OCI-LY7 (cell line): ENCODE measurements around the gene SCN1A. TPM values are rescaled to one million over a fixed set of nuclear protein-coding genes. Genes with fewer than 3 reads are reported as not detected.

Source experiments
- BruUV-seq: library from RNA; stranded (reverse); fragments of 400-500 nt; replicated peaks from 2 replicates; lab custom pipeline; 2021; lab: Mats Ljungman, UMichigan
- CTCF ChIA-PET: fragments of 300-600 bp; sonication (Branson Sonifier 250); formaldehyde crosslinking; loops from one replicate; lab custom pipeline; 2022; ENCODE audit warnings: antibody characterized with exemption; ENCODE audit not compliant: unreplicated experiment; lab: Charles Lee
- POLR2A ChIA-PET: fragments of 300-600 bp; sonication (Branson Sonifier 250); formaldehyde crosslinking; loops from one replicate; lab custom pipeline; 2022; ENCODE audit warnings: antibody characterized with exemption; lab: Charles Lee
- DNase-seq: peaks from one replicate; pipeline ENCODE4 v3.0.0-alpha.2; 2015; ENCODE audit warnings: low spot score
- H2AFZ ChIP-seq: fragments of 200-600 bp; sonication (generic), shearing (Covaris generic); 2 replicates; pipeline ENCODE4 v1.6.1; 2014; ENCODE audit warnings: mild to moderate bottlenecking, antibody characterized with exemption, low read length, moderate library complexity
- H3K27ac ChIP-seq: fragments of 200-600 bp; sonication (generic); 2 replicates; pipeline ENCODE4 v1.5.1; 2014; ENCODE audit warnings: mixed run types, low read depth, mild to moderate bottlenecking, moderate library complexity, low read length, inconsistent platforms; ENCODE audit not compliant: poor library complexity, severe bottlenecking
- H3K36me3 ChIP-seq: fragments of 200-600 bp; sonication (generic); 2 replicates; pipeline ENCODE4 v1.6.1; 2014; ENCODE audit warnings: mild to moderate bottlenecking, antibody characterized with exemption, low read length, moderate library complexity, mixed read lengths; ENCODE audit not compliant: insufficient read depth
- H3K4me1 ChIP-seq: fragments of 200-600 bp; sonication (generic); 2 replicates; pipeline ENCODE4 v1.5.1; 2014; ENCODE audit warnings: mild to moderate bottlenecking, low read length; ENCODE audit not compliant: insufficient read depth, poor library complexity, severe bottlenecking
- H3K4me2 ChIP-seq: fragments of 200-600 bp; sonication (generic); 2 replicates; pipeline ENCODE4 v1.6.1; 2014; ENCODE audit warnings: mild to moderate bottlenecking, low read length
- H3K4me3 ChIP-seq: fragments of 200-600 bp; sonication (generic); 2 replicates; pipeline ENCODE4 v1.5.1; 2014; ENCODE audit warnings: mild to moderate bottlenecking, low read depth, low read length; ENCODE audit not compliant: poor library complexity, severe bottlenecking
- H3K79me2 ChIP-seq: fragments of 200-600 bp; sonication (generic); 2 replicates; pipeline ENCODE4 v1.6.1; 2016; ENCODE audit warnings: low read depth, mild to moderate bottlenecking, low read length, moderate library complexity, mixed read lengths; ENCODE audit not compliant: insufficient read depth
- H3K9me2 ChIP-seq: fragments of 200-600 bp; sonication (generic); 2 replicates; pipeline ENCODE4 v1.6.1; 2016; ENCODE audit warnings: mild to moderate bottlenecking, low read length, mixed read lengths; ENCODE audit not compliant: insufficient read depth
- H3K9me3 ChIP-seq: fragments of 200-600 bp; sonication (generic); 2 replicates; pipeline ENCODE4 v1.6.1; 2014; ENCODE audit warnings: mild to moderate bottlenecking, mixed run types, low read length, mixed read lengths
- H4K20me1 ChIP-seq: fragments of 200-600 bp; sonication (generic); 2 replicates; pipeline ENCODE4 v1.6.1; 2014; ENCODE audit warnings: mild to moderate bottlenecking, antibody characterized with exemption, low read length, moderate library complexity, mixed read lengths; ENCODE audit not compliant: insufficient read depth
- EZH2phosphoT487 ChIP-seq: fragments of 200-600 bp; sonication (generic); IDR thresholded peaks from 2 replicates; pipeline ENCODE4 v1.6.1; 2018; ENCODE audit warnings: low read depth, borderline replicate concordance, mild to moderate bottlenecking, mixed run types, antibody characterized with exemption, low read length, moderate library complexity, mixed read lengths
- intact Hi-C: fragments of 100-400 bp; cut with micrococcal nuclease; formaldehyde crosslinking; loops from one replicate; pipeline ENCODE4 v1.10.0; 2022; ENCODE audit not compliant: unreplicated experiment
- total RNA-seq, 2 experiments: library from RNA; depleted of rRNA in 1 of 2; stranded (reverse); fragments of >200 nt in 1 of 2; shearing (Covaris generic) in 1 of 2; gene quantifications; 2 replicates each; pipeline ENCODE4 v1.2.3, GENCODE V29; 2014 to 2022
- TF ChIP-seq, protein P1 (sequence below): fragments of 200-600 bp; sonication (generic); conservative IDR thresholded peaks from 2 replicates; pipeline ENCODE4 v1.5.1; 2014; ENCODE audit warnings: mild to moderate bottlenecking, antibody characterized with exemption, low read length, moderate library complexity, mixed read lengths

The SCN1A gene
- total RNA-seq, 2 experiments from 2014 or later = not detected

DNA sequence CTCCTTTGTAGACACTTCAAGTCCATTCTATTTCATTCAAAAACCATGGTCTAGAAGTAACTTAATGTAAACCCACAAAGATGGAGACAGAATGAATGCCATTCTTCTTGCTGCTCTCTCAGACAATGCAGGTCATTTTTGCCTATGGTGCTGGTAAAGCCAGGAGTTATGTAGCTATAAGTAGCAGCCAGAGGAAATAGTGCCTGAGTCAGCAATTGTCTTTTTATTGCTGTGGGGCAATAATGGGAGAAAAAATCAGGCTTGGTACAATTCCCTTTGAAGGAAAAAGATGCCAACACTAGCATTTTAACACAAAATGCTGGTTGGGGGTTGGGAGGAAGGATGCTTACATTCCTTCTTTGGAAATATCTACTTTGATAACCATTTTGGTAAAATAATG, 43.5 kb downstream of the SCN1A start:
- no peak for DNase-seq
- Histone ChIP-seq H3K27ac (no peak overlapping the region), H3K79me2 (no peaks in the 10 kb centered on the region), H3K36me3 (no peaks in the 10 kb centered on the region), H3K4me3 (no peak overlapping the region), H3K9me2 (no peaks in the 10 kb centered on the region), H3K4me2 (no peak overlapping the region), H3K9me3 (no peaks in the 10 kb centered on the region), H2AFZ (no peak overlapping the region), H3K4me1 (no peaks in the 10 kb centered on the region), H4K20me1 (no peaks in the 10 kb centered on the region)
- POLR2A ChIA-PET = no interaction called here
- CTCF ChIA-PET = no interaction called here
- no peak for TF ChIP-seq EZH2phosphoT487
- TF ChIP-seq, protein P1, sequence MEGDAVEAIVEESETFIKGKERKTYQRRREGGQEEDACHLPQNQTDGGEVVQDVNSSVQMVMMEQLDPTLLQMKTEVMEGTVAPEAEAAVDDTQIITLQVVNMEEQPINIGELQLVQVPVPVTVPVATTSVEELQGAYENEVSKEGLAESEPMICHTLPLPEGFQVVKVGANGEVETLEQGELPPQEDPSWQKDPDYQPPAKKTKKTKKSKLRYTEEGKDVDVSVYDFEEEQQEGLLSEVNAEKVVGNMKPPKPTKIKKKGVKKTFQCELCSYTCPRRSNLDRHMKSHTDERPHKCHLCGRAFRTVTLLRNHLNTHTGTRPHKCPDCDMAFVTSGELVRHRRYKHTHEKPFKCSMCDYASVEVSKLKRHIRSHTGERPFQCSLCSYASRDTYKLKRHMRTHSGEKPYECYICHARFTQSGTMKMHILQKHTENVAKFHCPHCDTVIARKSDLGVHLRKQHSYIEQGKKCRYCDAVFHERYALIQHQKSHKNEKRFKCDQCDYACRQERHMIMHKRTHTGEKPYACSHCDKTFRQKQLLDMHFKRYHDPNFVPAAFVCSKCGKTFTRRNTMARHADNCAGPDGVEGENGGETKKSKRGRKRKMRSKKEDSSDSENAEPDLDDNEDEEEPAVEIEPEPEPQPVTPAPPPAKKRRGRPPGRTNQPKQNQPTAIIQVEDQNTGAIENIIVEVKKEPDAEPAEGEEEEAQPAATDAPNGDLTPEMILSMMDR = no peak
- BruUV-seq = no TSS peak
- intact Hi-C loops = no loop called here

DNA sequence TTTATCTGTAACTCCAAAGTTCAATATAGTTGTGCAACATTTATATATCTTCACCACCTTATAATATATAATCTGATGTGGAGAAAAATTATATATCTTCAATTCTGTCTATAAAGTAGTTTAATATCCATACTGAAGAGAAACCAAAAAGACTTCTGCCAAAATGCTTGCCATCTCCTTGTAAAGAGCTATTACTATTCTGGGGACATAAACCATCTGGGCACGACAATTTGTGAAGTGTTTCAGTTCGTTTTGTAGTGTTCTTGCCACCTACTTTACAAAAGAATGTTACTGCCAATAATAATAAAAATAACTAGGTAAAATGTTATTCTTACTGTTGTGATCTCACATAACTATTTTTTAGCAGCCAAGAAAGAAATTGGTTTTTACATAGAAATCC, 45.1 kb downstream of the SCN1A start:
- Histone ChIP-seq H3K36me3 (no peaks in the 10 kb centered on the region), H3K4me1 (no peaks in the 10 kb centered on the region), H3K4me2 (no peak overlapping the region), H4K20me1 (no peaks in the 10 kb centered on the region), H3K9me3 (no peaks in the 10 kb centered on the region), H3K79me2 (no peaks in the 10 kb centered on the region), H3K9me2 (no peaks in the 10 kb centered on the region), H2AFZ (no peak overlapping the region), H3K4me3 (no peak overlapping the region), H3K27ac (no peak overlapping the region)
- ChIA-PET POLR2A (no interaction called here), CTCF (no interaction called here)
- no TSS peak for BruUV-seq
- intact Hi-C loops = no loop called here
- DNase-seq = no peak
- TF ChIP-seq, protein P1 = no peak
- no peak for TF ChIP-seq EZH2phosphoT487

DNA sequence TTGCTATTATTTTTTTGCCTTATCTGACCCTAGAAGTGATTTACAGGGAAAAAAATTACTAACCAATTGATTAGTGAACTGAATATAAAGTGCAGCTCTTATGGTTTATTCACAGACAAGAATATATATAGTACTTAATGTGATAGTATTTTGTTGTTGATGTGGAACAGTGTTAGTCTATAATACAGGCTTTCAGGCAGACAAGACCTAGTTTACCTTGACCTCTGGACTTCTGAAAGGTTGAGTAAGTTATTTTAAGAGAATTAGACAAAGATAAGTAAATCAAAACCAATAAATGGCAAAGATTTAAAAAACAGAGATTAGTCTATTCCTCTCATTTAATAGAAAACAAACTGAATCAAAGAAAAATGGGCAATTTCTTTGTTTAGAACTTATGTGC, 46.0 kb downstream of the SCN1A start:
- no peak overlapping the region for H2AFZ ChIP-seq
- no peaks in the 10 kb centered on the region for H3K4me1 ChIP-seq
- H3K9me2 ChIP-seq = no peaks in the 10 kb centered on the region
- H3K9me3 ChIP-seq = no peaks in the 10 kb centered on the region
- H3K4me3 ChIP-seq = no peak overlapping the region
- H3K4me2 ChIP-seq = no peak overlapping the region
- CTCF ChIA-PET = no interaction called here
- no peak for TF ChIP-seq EZH2phosphoT487
- TF ChIP-seq, protein P1 = no peak
- POLR2A ChIA-PET = no interaction called here
- intact Hi-C loops = no loop called here
- H3K36me3 ChIP-seq = no peaks in the 10 kb centered on the region
- H3K79me2 ChIP-seq = no peaks in the 10 kb centered on the region
- H3K27ac ChIP-seq = no peak overlapping the region
- no peak for DNase-seq
- no peaks in the 10 kb centered on the region for H4K20me1 ChIP-seq
- BruUV-seq = no TSS peak
